ENCODE measurements around the gene CDK5RAP2.

The CDK5RAP2 gene

DNA sequence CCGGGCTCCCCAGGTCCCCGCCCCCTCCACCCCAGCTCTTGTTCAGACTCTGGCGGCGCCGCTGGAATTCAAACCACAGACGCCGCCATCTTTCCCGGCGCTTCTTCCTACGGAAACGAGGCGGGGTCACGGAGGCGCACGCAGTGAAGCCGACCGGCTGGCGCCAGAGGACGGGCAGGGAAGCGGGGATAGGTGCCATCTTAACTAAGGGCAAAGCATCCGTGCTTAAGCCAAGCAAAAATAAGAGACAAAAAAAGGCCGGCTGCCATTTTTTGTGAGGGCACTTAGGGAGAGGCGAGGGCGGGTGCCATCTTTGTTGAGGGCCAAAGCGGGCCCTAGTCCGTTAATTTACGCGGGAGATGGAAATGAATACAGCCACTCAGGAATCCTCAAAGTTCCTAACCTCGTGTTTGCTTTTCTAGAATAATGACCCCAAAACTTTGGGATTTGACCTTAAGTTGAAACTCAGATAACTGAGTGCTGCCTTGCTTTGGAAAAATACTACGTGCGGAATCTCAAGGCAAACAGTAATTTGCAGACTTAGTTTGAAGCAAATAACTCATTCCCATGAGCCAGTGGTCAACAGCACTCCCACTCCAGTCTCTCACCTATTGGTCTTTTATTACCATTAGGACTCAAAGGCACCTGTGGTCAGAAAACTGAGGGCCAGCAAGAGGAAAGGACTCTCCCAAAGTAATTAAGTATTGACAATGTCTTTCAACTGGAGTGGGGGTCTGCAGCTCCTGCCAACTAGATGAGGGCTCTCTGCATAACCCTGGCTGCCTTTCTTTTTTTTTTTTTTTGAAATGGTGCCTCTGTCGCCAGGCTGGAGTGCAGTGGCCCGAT lies at the start of gene CDK5RAP2:
TSS of gene CDK5RAP2 (minus strand) at position 117 of the 846 bp plus-strand sequence. CDS start 189 bp downstream, outside the sequence.
- DNase-seq (ENCODE audit: low read depth) = peak; percentile 86

DNA sequence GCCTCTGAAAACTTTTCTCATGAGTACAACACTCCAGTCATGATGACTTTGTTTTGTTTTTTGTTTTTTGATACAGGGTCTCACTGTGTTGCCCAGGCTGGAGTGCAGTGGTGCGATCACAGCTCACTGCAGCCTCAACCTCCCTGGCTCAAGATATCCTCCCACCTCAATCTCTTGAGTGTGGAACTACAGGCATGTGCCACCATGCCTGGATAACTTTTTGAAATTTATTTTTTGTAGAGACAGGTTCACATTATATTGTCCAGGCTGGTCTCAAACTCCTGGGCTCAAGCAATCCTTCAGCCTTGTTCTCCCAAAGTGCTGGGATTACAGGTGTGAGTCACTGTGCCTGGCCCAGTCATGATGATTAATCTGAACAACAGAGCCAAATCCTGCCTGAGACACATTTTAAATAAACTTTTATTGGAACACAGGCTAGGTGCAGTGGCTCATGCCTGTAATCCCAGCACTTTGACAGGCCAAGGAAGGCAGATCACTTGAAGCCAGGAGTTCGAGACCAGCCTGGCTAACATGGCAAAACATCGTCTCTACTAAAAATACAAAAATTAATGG lies 49.0 kb upstream of the CDK5RAP2 start:
- DNase-seq (ENCODE audit: low read depth) = peak; percentile 22

DNA sequence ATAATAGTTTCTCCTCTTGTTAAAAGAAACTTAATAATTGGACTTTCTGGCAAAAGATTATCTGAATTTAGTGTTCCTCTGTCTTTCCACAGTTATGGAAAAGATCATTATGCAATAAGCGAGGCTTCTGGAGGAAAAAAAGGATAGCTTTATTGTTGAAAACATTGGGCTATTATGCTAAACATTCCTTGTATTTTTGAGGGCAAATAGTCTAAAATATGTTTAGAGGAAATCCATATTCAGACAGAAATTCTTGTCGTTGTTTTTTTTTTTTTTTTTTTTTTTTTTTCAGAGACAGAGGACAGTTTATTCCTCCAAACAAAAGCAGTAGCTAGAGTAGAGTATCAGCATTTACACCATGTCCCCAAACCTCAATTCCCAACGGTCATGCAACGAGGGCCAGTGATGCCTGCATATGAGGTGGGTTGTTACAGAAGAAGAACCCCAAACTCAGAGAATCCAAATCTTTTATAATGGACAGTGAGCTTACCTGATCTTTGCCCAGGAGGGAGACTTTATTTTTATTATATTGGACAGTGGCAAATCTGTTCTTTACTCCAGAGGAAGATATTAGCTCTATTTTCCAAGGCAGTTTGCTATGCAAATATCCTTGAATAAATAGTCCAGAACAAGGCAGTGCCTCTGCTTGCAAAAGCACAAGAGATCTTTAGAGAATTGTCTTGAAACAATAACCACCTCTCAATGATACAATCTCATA lies 48.4 kb upstream of the CDK5RAP2 start:
- DNase-seq (ENCODE audit: low read depth) = no peak

DNA sequence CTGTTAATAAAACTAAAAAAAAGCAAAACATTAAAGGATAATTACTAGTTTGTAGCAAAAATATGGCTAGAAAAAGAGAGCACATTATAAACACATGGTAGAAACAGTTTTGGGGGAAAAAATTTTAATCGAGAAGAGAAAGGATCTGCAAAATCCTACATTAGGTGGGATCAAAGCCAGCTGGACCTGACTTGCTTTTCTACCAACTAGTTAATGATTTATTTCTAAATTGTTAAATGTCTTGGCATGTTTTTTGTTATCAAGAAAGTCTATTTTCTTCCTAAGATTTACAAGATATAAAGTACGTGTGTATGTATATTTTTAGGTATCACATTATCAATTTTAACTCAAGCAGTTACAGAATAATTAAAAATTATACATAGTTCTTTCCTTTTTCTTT lies 47.1 kb upstream of the CDK5RAP2 start:
- DNase-seq (ENCODE audit: low read depth) = no peak

DNA sequence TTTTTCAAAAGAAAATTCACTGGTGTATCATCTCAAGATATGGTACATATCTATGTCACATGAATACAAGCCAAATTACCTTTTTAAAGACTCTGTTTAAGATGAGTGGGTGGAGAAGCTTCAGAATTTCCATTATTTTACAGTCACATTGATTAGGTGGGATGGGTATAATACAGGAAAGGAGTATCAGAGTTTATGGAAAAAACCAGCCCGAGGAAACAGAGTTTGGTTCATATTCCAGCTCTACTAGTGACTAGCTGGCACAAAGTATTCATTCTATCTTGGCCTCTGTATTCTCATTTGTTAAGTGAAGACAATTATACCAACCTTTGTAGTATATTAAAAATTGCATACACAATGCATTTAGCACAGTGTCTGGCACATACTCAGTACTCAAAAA lies 46.5 kb upstream of the CDK5RAP2 start:
- DNase-seq (ENCODE audit: low read depth) = no peak

DNA sequence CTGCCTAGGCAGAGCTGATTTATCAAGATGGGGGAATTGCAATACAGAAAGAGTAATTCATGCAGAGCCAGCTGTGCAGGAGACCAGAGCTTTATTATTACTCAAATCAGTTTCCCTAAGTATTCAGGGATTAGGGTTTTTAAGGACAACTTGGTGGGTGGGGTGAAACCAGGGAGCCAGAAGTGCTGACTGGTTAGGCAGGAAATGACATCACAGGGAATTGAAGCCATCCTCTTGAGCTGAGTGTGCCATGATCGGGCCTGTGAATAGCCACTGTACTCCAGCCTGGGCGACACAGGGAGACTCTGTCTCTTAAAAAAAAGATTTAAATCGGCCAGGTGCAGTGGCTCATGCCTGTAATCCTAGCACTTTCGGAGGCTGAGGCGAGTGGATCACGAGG lies 45.3 kb upstream of the CDK5RAP2 start:
- DNase-seq (ENCODE audit: low read depth) = no peak

DNA sequence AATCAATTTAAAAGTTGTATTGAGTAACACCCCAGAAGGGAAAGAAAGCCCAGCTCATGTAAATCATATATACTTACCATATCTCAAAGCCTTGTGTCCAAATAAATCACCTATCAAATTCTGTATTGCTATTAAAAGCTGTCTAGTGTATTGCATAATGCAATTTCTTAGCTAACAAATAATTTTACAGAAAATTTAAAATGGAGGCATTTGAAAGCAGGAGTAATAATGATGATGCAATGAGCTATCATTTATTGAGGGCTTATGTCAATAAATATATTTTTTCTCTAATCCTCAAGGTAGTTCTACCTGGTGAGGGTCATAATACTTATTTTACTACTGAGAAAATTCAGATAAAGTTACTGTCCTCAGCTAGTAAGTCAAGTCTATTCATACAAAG lies 42.8 kb upstream of the CDK5RAP2 start:
- no peak for DNase-seq (ENCODE audit: low read depth)

DNA sequence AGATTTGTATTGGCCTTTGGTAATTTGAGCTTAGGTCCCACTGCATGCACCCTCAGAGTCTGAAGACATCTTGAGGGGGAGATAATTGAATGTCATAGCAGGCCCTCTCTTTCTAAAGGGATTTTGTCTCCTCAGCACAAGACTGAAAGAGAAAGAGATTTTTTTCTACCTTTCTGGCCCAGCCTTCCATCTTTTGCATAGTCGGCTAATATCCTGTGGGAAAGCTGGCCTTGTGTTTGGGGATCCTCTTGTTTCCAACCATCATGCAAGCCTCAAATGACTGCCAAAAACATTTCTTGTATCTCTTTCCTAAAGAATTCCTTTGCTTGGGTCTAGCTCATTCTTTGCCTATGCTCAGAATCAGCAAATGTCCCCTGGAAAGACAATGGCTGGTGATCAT lies 42.0 kb upstream of the CDK5RAP2 start:
- DNase-seq (ENCODE audit: low read depth) = no peak

DNA sequence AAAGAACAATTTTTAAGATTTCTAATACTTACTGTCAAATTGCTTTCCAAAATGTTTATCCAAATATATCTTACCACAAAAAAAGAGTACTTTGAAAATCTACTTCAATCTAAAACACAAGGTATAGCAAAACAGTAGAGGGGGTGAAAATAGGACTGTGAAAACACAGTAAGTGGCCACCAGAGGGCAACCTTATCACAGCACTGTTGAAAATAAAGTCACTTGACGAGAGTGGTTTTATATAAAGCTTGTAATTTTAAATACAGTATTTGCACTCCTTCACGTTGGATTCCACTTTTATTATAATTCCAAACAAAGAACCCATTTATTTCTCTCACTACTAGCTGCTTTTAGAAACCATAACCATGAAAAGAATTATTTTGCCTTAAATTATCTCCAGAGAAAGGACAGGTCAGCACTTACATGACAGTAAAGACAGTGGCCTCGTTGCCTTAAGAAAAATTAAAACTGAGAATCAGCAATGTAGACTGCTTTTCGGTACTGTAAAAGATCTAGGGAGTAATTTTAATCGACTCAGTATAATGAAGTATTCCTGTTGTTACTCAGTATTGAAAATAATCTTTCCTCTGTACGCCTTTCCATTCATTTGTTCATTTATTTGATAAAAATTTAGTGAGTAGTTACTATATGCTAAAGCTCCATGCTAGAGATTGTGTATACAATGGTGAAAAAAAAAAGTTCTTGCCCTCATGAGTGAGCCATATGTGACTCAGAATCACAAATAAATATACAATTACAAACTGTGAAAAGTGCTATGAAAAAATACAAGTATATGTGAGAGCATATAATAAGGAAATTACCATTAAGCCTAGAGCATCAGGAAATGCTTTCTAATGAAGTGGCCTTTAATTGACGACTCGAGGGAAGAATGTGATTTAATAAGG lies 40.0 kb upstream of the CDK5RAP2 start:
- DNase-seq (ENCODE audit: low read depth) = peak; percentile 38

DNA sequence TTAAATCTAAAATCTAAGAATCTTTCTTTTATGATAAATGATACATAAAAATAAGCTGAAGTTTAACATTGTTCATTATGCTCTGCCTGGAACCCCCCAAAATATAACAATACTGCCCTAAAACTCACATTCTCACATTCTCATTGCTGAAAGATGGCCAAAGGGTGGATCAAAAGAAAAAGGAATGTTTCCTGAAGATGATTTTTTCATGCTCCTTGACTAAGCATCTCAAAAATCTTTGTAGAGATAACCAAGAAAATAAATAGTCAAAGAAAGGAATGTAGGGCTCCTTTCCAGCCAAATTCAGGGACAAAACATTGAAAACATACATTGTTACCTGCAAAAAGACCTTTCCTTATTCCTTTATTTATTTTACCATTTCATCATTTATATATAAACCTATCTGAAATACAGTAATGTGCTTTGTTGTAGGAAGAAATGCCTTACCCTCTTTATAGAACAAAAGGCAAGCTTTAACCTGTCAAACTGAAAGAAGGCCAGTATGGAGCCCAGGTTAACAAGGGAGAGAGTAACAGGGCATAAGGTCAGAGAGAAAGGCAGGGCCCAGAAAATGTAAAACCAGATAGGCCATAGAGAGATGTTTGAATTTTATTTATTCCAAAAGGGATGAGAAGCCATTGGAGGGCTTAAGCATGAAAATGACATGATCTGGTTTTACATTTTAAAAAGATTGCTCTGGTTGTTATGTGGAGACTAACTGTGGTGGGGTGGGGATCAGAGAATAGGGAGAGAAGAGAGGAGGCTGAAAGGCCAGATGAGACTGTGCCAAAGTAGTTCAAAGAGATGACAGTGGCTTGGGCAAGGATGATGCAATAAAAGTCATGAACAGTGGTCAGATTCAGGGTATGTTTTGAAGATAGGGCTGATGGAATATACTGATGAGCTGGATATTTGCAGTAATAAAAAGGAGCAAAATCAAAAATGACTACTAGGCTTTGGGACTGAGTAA lies 37.3 kb upstream of the CDK5RAP2 start:
- no peak for DNase-seq (ENCODE audit: low read depth)

DNA sequence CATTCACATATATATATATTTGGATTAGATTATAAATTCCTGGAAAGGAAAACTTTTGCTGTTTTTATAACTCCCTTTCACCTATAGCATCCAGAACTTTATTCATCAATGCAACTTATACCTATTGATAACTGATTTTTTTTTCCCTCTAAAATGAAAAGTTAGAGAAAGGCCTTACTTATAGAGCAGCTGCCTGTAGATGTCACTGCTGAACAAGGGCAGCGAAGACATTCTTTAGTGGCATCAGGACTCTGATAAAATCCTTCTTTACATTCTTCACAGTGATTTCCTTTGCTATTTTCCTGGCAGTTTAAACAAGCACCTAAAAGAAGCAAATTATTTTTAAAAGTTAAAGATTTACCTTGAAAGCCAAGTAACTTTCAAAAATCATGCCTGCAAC lies 32.3 kb upstream of the CDK5RAP2 start:
- DNase-seq (ENCODE audit: low read depth) = no peak

DNA sequence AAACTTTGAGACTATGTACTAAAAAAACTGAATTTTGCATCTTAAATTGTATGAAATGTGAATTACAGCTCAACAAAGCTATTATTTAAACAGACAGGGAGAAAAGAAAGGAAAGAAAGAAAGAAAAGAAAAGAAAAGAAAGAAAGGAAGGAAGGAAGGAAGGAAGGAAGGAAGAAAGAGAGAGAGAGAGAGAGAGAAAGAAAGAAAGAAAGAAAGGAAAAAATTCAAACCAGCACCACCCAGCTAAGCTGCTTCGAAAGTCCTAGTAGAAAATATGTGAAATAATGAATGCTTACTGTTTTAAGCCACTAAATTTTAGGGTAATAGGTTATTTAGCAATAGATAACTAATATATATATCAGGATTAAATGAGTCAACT lies 31.7 kb upstream of the CDK5RAP2 start:
- DNase-seq (ENCODE audit: low read depth) = no peak

DNA sequence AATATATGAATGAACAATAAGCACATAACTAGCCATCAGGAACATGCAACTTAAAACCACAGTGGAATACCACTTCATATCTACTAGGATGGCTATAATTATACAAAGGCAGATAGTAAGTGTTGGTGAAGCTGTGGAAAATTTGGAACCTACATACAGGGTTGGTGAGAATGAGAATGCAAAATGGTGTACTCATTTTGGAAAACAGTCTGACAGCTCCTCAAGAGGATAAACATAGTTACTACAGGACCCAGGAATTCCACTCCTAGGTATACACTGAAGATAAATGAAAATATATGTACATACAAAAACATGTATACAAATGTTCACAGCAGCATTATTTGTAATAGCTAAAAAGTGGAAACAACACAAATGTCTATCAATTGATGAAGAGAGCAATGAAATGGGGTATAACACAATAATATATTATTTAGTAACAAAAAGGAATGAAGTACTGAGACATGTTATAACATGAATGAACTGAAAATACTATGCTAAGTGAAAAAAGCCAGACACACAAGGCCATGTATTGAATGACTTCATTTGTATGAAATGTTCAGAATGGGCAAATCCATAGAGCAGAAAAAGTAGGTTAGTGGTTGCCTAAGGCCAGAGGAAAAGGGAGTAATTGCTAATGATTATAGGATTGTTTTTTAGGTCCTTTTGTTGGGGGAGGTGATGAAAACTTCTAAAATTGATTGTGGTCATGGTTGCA lies 31.2 kb upstream of the CDK5RAP2 start:
- DNase-seq (ENCODE audit: low read depth) = no peak

DNA sequence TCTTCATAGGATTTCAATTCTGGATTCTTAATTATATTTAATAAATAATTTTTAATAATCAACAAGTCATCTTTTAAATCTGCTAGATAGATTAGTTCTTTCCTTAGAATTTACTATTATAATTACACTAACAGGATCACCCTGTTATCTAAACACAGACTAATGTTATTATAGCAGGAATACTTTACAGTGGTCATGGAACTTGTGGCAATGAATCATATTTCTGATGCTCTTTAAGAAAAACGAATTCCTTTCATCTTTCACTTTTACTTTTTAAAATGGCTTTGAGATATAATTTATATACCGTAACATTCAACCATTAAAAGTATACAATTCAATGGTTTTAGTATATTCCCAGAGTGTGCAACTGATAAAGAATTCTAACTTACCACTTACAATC lies 29.7 kb upstream of the CDK5RAP2 start:
- no peak for DNase-seq (ENCODE audit: low read depth)

DNA sequence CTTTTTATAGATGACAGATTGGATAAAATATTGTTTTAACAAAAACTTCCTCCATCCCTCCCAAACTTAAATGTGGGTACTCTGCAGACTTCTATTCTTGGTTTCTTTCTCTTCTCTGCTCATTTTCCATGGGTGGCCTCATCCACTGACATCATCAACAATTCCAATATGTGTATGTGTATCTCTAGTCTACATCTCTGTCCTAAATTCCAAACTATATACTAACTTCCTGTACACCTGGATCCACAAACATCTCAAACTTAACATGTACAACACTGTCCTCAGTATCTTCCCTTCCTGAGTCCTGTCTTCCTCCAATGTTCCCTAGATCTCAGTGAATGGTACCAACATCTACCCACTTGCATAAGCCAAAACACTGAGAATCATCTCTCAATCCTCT lies 28.5 kb upstream of the CDK5RAP2 start:
- DNase-seq (ENCODE audit: low read depth) = no peak

DNA sequence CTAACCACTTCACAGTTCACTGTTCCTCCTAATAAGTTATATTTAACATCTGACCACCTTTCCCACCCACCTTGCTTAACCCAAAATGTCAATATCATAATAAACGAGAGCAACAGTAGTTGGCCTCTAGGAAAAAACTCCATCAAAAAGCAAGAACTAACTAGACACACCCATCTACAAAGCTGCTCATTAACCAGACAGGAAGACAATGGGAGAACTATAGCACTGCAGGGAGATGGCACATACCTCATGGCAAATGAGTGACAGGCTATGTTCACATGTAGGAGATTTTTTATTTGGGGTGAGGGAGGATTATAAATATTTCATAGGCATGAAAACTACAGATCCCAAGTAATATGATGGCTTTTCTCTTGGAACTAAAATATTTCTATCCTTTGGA lies 23.6 kb upstream of the CDK5RAP2 start:
- DNase-seq (ENCODE audit: low read depth) = no peak

DNA sequence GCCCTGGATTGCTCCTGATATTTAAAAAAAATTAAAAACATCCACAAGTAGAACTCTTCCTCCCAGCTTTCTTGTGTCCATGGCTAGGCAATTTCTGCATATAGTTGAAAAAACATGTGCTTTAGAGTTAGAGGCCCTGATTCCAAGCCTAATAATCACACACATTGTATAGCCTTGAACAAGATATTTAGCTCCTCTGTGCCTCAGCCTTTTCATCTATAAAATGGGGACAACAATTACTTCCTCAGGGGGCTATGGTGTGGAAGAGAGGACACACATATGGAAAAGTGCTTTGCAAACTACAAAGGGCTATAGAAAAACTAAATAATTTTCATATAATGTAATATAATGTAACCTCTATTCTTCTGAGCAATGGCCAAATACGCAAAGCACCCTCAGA lies 23.0 kb upstream of the CDK5RAP2 start:
- DNase-seq (ENCODE audit: low read depth) = no peak

DNA sequence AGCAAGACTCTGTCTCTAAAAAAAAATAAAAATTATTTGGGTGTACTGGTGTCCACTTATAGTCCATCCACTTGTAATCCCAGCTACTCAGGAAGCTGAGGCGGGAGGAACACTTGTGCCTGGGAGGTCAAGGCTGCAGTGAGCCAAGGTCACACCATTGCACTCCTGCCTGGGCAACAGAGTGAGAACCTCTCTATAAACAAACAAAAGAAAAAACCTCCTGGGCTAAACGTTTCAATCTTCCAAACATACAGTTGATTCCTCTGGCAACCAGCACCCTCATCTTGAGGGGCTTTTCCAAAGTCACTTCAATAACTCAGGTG lies 13.9 kb upstream of the CDK5RAP2 start:
- no peak for DNase-seq (ENCODE audit: low read depth)

DNA sequence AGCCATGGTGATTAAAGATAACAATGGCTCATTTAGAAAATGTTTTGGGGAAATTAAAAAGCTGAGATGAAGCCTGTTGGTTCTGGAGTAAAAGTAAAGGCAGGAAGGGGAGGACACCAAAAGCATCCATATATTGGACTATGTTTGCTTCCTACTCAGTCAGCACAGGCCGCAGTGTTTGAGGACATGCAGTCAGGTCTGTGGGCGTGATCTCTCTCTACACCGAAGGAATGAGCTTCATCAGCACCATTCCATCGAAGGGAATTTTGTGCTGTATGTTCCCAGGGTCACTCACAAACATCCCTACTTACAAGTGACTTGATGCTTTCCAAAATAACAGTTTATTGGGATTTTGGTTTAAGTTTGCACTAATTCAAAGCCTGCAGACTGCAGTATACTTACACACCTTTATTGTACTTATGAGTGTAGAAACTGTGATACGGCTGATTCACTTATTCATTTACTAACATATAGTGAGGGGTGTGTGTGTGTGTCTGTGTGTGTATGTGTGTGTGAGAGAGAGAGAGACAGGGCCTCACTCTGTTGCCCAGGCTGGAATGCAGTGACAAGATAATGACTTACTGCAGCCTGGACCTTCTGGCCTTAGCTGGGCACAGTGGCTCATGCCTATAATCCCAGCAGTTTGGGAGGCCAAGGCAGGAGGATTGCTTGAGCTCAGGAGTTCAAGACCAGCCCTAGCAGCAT lies 13.4 kb upstream of the CDK5RAP2 start:
- no peak for DNase-seq (ENCODE audit: low read depth)

DNA sequence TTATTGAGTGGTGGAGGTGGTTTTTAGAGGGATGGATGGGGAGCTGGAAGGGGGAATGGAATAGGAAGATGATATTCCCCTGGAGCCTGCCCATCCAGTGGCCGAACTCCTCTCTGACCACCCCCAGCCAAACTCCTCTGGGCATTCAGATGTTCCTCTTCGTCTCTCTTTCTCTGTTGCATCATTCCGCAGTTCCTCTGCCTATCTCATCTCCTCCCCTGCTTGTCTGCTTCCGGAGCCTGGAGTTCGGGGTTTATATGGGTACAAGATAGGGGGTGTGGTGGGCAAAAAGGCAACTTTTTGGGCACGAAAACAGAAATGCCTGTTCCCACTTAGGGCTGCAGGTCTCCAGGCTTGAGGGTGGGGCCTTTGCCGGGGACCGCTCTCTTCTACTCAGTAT lies 12.2 kb upstream of the CDK5RAP2 start:
- no peak for DNase-seq (ENCODE audit: low read depth)

All from HS-5 (cell line).